Midbrain (tissue), 1 donor: ENCODE measurements around the gene DSC1.

Experiments used
- DNase-seq: peaks from one replicate; lab custom pipeline; 2025; lab: John Stamatoyannopoulos, UW

The DSC1 gene

DNA sequence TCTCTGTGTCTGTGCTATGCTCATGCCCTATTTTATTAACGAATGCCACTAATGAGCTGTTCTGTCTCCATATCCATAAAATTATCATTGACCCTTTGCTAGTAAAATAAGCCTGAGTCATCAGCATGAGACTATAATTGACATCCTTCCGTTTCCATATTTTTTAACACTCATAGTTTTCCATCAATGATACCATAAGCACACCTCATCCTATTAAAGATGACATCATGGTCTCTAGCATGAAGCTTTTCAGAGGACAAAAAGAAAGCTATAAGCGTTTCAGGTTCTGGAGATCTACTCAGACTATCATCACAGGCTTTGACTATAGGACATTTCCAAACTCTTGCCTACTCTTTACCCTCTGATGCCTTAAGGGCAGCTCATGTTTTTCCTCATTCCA is 59.2 kb downstream of the DSC1 start:
- no peak for DNase-seq

DNA sequence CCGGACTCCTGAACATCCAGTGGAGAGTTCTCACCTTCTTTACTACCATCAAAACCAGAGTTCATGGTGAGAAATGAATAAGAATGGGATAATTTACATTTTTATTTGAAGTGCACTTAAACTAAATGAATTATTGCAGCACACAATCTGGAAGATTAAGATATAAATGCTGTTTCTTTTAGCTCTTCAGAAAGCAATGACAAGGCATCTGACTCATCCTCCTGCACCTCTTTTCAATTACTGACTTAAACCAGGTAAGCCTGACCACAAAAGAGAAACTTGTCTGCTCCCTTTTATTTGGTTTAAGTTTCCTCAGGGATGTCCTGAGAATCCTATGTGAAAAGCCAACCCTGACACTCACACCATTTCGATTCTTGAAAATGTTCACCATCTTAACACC is 59.7 kb downstream of the DSC1 start:
- DNase-seq: no peak

DNA sequence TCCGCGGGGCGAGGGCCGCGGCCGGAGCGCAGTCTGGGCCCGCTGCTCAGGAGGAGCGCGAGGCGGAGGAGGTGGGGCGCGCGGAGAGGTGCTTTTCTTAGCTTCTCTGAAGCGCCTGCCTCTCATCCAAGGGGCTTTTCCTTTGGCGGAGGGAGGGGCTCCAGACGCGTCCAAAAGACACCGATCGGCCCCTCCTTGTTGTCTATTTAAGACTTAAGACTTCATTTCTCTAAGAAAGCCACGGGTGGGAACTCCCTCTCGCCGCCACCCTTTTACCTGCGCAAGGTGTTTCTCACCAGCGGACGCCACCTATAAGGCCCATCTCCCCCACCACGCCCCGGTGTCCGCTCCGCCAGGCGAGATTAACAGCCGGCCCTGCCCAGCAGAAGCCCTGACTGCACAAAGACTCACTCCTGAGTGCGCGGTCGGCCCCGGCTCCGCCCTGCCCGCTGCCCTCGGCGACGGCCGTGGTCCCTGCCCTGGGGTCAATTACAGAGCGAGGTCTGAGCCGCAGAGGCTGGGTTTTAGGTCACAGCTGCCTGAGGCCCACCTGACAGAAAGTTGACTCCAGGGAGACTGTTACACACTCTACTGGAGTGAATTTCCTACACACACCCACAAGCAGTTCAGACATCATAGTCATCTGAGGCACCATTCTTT is 60.5 kb downstream of the DSC1 start, which contains the start of gene DSC2:
TSS of gene DSC2 (minus strand) at position 397 of the 660 bp plus-strand sequence. CDS start 450 bp downstream, outside the sequence.
- DNase-seq: no peak

DNA sequence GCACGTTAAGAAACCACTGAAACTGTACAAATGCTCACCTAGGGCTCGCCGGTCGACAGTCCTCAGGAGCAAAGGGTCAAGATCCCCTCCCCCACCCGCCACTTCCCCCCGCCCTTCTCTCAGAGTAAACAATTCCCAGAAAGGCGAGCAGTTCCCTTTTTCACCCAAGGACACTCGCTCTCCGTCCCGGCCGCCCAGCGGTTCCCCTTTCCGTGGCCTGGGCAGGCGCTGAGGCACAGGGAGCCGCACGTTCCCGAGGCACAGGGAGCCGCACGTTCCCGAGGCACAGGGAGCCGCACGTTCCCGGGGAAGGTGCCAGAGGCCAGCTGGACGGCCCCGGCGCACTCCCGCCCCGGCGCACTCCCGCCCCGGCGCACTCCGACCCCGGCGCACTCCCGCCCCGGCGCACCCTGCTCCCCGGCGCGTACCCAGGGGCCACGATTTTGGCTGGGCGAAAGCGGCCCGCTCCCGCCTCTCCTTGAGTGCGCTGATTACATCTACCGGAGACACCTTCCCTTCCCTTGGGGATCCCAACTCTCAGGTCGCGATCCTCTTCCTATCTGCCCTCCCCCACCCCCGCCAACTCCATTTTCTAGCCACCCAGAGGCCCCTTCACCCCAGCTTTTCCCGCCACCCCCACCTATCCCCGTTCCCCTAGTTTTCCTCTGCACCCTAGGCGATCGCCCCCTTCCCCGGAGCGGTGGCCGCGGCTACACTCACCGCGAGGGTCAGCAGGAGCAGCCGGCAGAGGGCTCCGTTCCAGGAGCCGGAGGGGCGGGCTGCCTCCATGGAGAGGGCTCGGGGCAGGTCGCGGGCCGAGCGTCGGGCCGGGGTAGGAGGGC is 61.3 kb downstream of the DSC1 start:
- DNase-seq: peak; percentile 25

DNA sequence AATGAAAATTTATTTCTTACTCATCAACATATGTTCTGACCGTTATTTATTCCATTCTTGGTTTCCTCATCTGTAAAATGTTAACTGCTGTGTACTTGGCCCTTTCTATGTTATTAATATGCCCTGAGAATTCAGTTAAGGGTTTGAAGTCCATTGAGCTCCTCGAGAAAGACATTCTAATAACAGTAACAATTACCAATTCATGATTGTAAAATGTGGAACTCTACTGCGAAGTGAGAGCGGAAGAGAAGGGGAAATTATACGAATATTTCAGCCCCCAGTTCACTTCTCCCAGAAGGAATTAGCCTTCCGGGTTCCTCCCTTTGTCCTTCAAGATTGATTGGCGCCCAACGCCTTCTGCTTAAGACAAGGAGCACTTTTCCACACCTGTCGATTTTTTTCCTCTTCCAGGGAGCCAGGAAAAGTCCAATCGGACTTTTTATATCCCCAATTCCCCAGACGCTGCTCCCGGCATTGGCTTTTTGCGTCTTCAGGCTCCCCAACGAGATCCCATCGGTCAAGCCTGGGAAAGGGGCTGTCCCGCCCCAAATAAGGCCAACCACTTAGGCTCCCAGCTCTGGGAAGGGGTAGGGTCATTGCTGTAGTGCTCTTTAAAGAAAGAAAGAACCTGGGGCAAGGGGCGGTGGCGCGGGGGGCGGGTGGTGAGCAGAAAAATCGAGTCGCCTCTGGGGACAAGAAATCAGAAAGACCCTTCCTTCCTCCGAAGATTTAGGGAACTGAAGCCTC is 62.0 kb downstream of the DSC1 start:
- no peak for DNase-seq

DNA sequence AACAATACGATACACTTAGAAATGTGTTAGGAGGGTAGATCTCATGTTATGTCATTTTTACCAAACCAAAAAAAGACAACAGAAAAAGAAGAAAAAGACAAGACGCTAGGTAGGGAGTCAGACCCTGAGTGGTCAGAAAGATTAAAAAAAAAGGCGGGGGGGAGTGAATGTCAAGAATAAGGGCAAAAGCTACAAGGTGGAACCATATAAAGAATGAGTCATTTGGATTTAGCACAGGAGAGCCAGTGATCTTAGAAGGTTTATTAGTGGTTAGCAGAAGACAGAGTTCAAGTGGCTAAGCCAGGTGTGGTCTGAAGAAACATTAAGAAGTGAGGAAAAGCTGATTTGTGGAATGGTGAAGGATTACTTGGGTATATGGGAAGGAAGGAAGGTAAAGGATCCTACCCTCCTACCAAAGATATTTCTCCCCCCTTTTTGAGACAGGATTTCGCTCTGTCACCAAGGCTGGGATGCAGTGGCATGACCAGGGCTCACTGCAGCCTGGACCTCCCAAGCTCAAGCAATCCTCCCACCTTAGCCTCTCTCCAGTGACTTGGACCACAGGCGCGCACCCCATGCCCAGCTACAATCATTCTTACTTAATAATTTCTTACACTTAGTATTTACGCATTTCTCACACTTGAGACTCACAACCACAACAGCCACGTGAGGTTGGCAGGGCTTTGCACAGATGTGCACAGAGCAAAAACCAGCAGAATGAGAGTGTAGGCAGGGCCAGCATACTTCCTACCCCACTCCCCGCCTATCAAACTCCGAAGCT is 63.0 kb downstream of the DSC1 start:
- no peak for DNase-seq

DNA sequence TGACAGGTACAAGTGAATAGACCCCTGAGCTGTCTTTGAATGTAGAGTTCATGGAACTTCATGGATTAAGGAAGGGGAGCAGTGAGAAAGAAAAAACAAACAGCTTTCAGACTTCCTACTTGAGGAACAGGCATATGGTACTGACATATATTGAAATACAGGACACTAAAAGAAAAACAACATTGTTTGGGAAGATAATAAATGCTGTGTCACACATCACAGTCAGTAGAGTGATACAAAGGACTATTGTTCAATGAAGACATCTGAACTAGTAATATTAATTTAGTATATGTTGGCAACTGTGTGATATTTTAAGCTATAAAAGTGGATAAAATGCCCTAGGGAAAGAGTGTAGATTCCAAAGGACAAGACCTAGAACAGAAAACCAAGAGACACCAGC is 63.8 kb downstream of the DSC1 start:
- DNase-seq: no peak

DNA sequence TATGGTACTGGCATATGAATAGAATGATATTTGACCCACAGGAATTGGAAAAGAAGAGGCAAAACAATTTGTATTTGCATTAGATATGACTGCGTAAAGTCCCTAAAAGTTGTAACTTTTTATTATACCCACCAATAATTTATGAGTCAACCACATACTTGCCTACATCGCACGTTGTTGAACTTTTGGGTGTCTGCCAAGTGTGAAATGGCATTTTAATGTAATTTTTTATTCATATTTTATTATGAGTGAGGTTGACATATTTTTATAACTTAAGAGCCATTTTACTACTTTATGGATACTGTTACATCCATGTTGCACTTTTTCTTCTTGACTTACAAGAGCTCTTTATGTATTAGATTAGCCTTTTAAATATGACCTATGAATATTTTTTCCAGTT is 65.0 kb downstream of the DSC1 start:
- DNase-seq: no peak

DNA sequence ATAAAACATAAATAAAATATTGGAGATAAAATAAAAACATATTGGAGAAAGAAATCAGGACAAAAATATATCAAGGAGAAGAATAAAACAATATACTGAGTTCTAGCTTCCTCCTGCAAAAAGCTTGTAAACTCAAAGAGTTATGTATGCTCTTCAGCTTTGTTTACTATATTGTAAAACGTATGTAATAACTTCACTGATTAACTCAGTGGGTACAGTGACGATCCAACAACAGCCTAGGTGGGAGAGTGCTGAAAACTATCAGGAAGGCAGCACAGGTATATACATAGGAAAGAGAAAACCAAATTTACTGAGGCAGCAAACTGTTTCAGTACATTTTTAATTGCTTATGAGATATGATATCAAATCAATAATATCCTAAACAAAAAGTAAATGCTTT is 68.8 kb downstream of the DSC1 start:
- DNase-seq: no peak

DNA sequence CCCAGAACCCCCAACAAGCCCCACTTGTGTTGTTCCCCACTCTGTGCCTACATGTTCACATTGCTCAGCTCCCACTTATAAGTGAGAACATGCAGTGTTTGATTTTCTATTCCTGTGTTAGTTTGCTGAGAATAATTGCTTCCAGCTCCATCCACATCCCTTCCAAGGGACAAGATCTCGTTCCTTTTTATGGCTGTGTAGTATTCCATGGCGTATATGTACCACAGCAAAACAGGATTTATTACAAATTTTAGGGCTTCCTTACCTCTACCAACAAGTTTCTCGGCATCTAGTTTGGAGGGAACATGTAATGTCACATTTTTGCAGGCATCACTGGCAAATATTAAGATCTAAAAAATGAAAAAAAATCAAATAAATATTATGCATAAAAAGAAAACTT is 69.4 kb downstream of the DSC1 start:
- DNase-seq: no peak

DNA sequence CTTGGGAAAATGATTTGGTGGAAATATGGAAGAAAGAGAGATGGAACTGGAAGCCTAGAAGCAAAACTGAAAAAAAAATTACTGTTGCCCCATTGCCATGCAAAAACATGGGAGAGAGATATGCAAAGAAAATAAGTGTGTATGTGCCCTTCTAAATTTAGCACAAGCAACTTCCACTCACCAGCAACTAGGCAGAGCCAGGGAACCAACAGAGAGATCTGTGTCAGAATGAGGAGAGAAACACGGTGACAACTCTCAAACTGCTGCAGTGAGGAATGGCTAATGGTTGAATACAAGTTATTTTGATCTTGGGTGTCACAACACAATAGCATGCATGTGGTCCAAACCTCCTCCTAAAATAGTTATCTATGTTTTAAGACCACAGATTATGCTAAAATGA is 71.3 kb downstream of the DSC1 start:
- no peak for DNase-seq

DNA sequence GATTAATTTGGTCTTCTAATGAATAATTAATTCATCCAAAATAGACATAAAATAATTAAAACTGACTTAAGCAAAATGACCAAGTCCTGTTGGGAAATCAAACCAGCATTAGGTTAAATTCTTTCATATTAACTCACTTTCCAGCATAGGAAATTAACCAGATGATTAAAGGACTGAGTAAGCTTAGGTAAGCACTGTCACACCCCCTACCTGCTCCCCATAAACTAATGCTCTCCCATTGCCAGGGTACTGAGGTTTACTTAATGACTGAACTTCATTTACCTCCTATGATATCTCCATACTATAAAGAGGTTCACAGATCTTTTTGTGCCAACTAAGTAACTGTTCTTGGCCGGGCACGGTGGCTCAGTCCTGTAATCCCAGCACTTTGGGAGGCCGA is 74.1 kb downstream of the DSC1 start:
- no peak for DNase-seq

DNA sequence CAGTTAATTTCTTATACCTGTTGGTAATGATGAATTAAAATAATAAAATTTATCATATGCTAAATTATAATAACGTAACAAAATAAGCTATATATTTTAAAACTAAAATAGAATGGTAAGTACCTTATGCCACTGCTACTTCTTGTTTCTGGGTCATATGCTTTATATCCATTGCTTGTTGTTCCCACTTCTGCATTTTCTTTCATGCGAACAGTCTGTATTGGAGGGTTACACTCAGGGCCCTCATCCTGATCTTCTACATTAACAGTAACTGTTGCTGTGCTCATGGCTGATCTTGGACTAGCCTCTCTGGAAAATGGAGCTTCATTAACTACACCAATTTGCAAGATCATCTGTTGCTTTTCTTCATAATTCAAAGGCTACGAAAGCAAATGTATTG is 82.7 kb downstream of the DSC1 start:
- DNase-seq: no peak
